GM23248 (cell line): ENCODE data around the gene GNS. TPM values are rescaled to one million over a fixed set of nuclear protein-coding genes. Genes with fewer than 3 reads are reported as not detected.

Source experiments
- DNase-seq: peaks from one replicate; pipeline ENCODE4 v3.0.0-alpha.2; 2015
- H2AFZ ChIP-seq: fragments of 200-600 bp; sonication (generic); 2 replicates; pipeline ENCODE4 v1.6.1; 2016; ENCODE audit warnings: antibody characterized with exemption
- H3F3A ChIP-seq: fragments of 200-600 bp; sonication (generic); 2 replicates; pipeline ENCODE4 v1.6.1; 2016; ENCODE audit warnings: mild to moderate bottlenecking, antibody characterized with exemption, mixed run types; ENCODE audit not compliant: insufficient read depth
- H3K27ac ChIP-seq: fragments of 200-600 bp; sonication (generic); 2 replicates; pipeline ENCODE4 v1.5.1; 2016; ENCODE audit warnings: mild to moderate bottlenecking
- H3K27me3 ChIP-seq: fragments of 200-600 bp; sonication (generic); replicated peaks from 2 replicates; pipeline ENCODE4 v1.6.1; 2016; ENCODE audit warnings: mild to moderate bottlenecking; ENCODE audit not compliant: insufficient read depth
- H3K36me3 ChIP-seq: fragments of 200-600 bp; sonication (generic); 2 replicates; pipeline ENCODE4 v1.6.1; 2016; ENCODE audit warnings: low read depth, mild to moderate bottlenecking
- H3K4me1 ChIP-seq: fragments of 200-600 bp; sonication (generic); 2 replicates; pipeline ENCODE4 v1.6.1; 2016; ENCODE audit warnings: mild to moderate bottlenecking; ENCODE audit not compliant: insufficient read depth
- H3K4me2 ChIP-seq: fragments of 200-600 bp; sonication (generic); one replicate; pipeline ENCODE4 v1.6.1; 2016; ENCODE audit warnings: mild to moderate bottlenecking; ENCODE audit not compliant: unreplicated experiment
- H3K4me3 ChIP-seq: fragments of 200-600 bp; sonication (generic); 2 replicates; pipeline ENCODE4 v1.5.1; 2016; ENCODE audit warnings: mild to moderate bottlenecking
- H3K79me2 ChIP-seq: fragments of 200-600 bp; sonication (generic); 2 replicates; pipeline ENCODE4 v1.6.1; 2016; ENCODE audit warnings: mild to moderate bottlenecking; ENCODE audit not compliant: insufficient read depth
- H3K9ac ChIP-seq: fragments of 200-600 bp; sonication (generic); 2 replicates; pipeline ENCODE4 v1.6.1; 2016; ENCODE audit warnings: mild to moderate bottlenecking
- H3K9me2 ChIP-seq: fragments of 200-600 bp; sonication (generic); 2 replicates; pipeline ENCODE4 v1.6.1; 2016; ENCODE audit warnings: mixed run types, mild to moderate bottlenecking, moderate library complexity; ENCODE audit not compliant: insufficient read depth
- H3K9me3 ChIP-seq: fragments of 200-600 bp; sonication (generic); one replicate; pipeline ENCODE4 v1.6.1; 2017; ENCODE audit warnings: low read depth
- H4K20me1 ChIP-seq: fragments of 200-600 bp; sonication (generic); 2 replicates; pipeline ENCODE4 v1.6.0; 2016; ENCODE audit not compliant: insufficient read depth
- EZH2 ChIP-seq: fragments of 200-600 bp; sonication (generic); IDR thresholded peaks from 2 replicates; pipeline ENCODE4 v1.6.1; 2018; ENCODE audit warnings: antibody characterized with exemption, mild to moderate bottlenecking; ENCODE audit not compliant: insufficient read depth, poor library complexity, severe bottlenecking
- EZH2phosphoT487 ChIP-seq: fragments of 200-600 bp; sonication (generic); IDR thresholded peaks from 2 replicates; pipeline ENCODE4 v1.6.1; 2018; ENCODE audit warnings: antibody characterized with exemption, moderate library complexity, mild to moderate bottlenecking, low read depth; ENCODE audit not compliant: insufficient read depth
- WGBS, 2 experiments: methylation state at CpG; one replicate each; pipeline ENCODE4 v1.1.6; 2015 to 2017; ENCODE audit warnings: low lambda C conversion rate in 2 of 2, low coverage in 1 of 2; ENCODE audit errors: missing lambda C conversion rate in 2 of 2; 5-methylcytosine and 5-hydroxymethylcytosine counted together
- in situ Hi-C: fragments of 300-500 bp; cut with MboI; formaldehyde crosslinking; loops from 2 replicates; pipeline ENCODE4 v1.15.0; 2020
- polyA plus RNA-seq: library from polyadenylated mRNA; unstranded; fragments of >200 nt; fragmentation: Nextera tagmentation; extraction: Ambion mirVana; gene quantifications from 2 replicates; pipeline ENCODE4 v1.2.1, GENCODE V29; 2016
- total RNA-seq: library from RNA; depleted of rRNA; stranded (reverse); fragments of >200 nt; shearing (Covaris generic); gene quantifications from 2 replicates; pipeline ENCODE4 v1.2.3, GENCODE V29; 2014

Gene GNS
- total and polyA plus RNA-seq, 2 experiments from 2014 or later, result 76.6 to 129 TPM

GRCh38 chr12:64785838-64786237 lies 26.6 kb upstream of the GNS start:
- Histone ChIP-seq H3K9me3 (no peaks in the 10 kb centered on the region), H3K4me2 (no peak overlapping the region), H3K36me3 (no peaks in the 10 kb centered on the region), H3K27ac (no peak overlapping the region), H3K79me2 (no peaks in the 10 kb centered on the region), H3F3A (no peaks in the 10 kb centered on the region), H3K27me3 (peaks cover 31% of the 10 kb centered on the region), H3K4me3 (no peak overlapping the region), H2AFZ (no peak overlapping the region), H3K9ac (no peak overlapping the region), H3K9me2 (no peaks in the 10 kb centered on the region), H4K20me1 (no peaks in the 10 kb centered on the region), H3K4me1 (no peaks in the 10 kb centered on the region)
- in situ Hi-C loops, result no loop called here
- no peak for TF ChIP-seq EZH2
- TF ChIP-seq EZH2phosphoT487, result no peak
- DNase-seq, result no peak
- WGBS, 2 experiments, result 82 to 85% methylated on average over 6 of the region's 6 CpGs

- TF ChIP-seq EZH2phosphoT487 (no peak), EZH2 (no peak)
- H3K4me3 ChIP-seq, result no peak overlapping the region
- H3K4me2 ChIP-seq, result no peak overlapping the region
- peaks cover 53% of the 10 kb centered on the region for H3K27me3 ChIP-seq
- H3K36me3 ChIP-seq, result no peaks in the 10 kb centered on the region
- in situ Hi-C loops, result no loop called here
- H3F3A ChIP-seq, result no peaks in the 10 kb centered on the region
- no peaks in the 10 kb centered on the region for H3K9me2 ChIP-seq
- H4K20me1 ChIP-seq, result no peaks in the 10 kb centered on the region
- H3K9ac ChIP-seq, result no peak overlapping the region
- DNase-seq, result no peak
- no peaks in the 10 kb centered on the region for H3K4me1 ChIP-seq
- no peak overlapping the region for H3K27ac ChIP-seq
- 89% methylated on average over 6 of the region's 6 CpGs for WGBS, 2 experiments
- no peaks in the 10 kb centered on the region for H3K79me2 ChIP-seq
- no peak overlapping the region for H2AFZ ChIP-seq
- H3K9me3 ChIP-seq, result no peaks in the 10 kb centered on the region
Observed at GRCh38 chr12:64782191-64782876, 23.1 kb upstream of the GNS start.

- in situ Hi-C loops, result no loop called here
- Histone ChIP-seq H3K4me1 (no peaks in the 10 kb centered on the region), H3K4me3 (no peak overlapping the region; the same call in 1 of the 2 replicates), H2AFZ (peak overlapping the region; percentile 60), H3K9me3 (no peaks in the 10 kb centered on the region), H3K9ac (no peak overlapping the region), H3K36me3 (no peaks in the 10 kb centered on the region), H3K79me2 (no peaks in the 10 kb centered on the region), H3K9me2 (no peaks in the 10 kb centered on the region), H3K4me2 (no peak overlapping the region), H4K20me1 (no peaks in the 10 kb centered on the region), H3F3A (no peaks in the 10 kb centered on the region), H3K27ac (no peak overlapping the region), H3K27me3 (peaks cover 53% of the 10 kb centered on the region)
- WGBS, 2 experiments, result 26 to 32% methylated on average over 38 to 39 of the region's 39 CpGs
- TF ChIP-seq EZH2phosphoT487 (0 out of 2 replicates have a peak, but pooled peaks have one; percentile 60), EZH2 (peak; percentile 92)
- no peak for DNase-seq
Observed at GRCh38 chr12:64781280-64782190, 22.3 kb upstream of the GNS start.

- Histone ChIP-seq H3K9me2 (no peaks in the 10 kb centered on the region), H3K9me3 (no peaks in the 10 kb centered on the region), H3K79me2 (no peaks in the 10 kb centered on the region), H3K4me2 (no peak overlapping the region), H3K27ac (no peak overlapping the region), H2AFZ (peak overlapping the region; percentile 60), H4K20me1 (no peaks in the 10 kb centered on the region), H3F3A (no peaks in the 10 kb centered on the region), H3K9ac (no peak overlapping the region), H3K4me3 (peak overlapping the region; percentile 48), H3K36me3 (no peaks in the 10 kb centered on the region), H3K4me1 (no peaks in the 10 kb centered on the region), H3K27me3 (peaks cover 60% of the 10 kb centered on the region)
- in situ Hi-C loops, result no loop called here
- TF ChIP-seq EZH2 (peak; percentile 16), EZH2phosphoT487 (no peak)
- DNase-seq, result peak; percentile 40
- WGBS, 2 experiments, result 5% methylated on average over 63 to 74 of the region's 103 CpGs
Observed at GRCh38 chr12:64780531-64781279, 21.5 kb upstream of the GNS start.
